ENCODE results near the gene SVIL.
A peak's percentile ranks its signal among the peaks of the same experiment; 100 is the strongest.

Gene SVIL

GRCh38 chr10:29409241-29410054 lies 225.3 kb downstream of the SVIL start:
- no peaks in the 10 kb centered on the region for H3K36me3 ChIP-seq
- no peak for TF ChIP-seq CTCF (IDR thresholded peaks at IDR 0.05)
- peak overlapping the region; percentile 65 for H3K27ac ChIP-seq
- H3K4me3 ChIP-seq (ENCODE audit: low read depth in 1 of 2, low read length in 1 of 2), result peak overlapping the region; percentile 66 to 72
- no peaks in the 10 kb centered on the region for H3K9me3 ChIP-seq
- H3K4me1 ChIP-seq (ENCODE audit: control insufficient read depth in 1 of 2, insufficient read depth in 1 of 2, low read depth in 1 of 2, low read length in 1 of 2), result peaks cover 10 to 15% of the 10 kb centered on the region in 2 experiments
- no peaks in the 10 kb centered on the region for H3K27me3 ChIP-seq

GRCh38 chr10:29408847-29409240 lies 225.9 kb downstream of the SVIL start:
- Histone ChIP-seq H3K4me3 (ENCODE audit: low read depth in 1 of 2, low read length in 1 of 2) (peak overlapping the region; percentile 66 to 72), H3K36me3 (no peaks in the 10 kb centered on the region), H3K4me1 (ENCODE audit: control insufficient read depth in 1 of 2, insufficient read depth in 1 of 2, low read depth in 1 of 2, low read length in 1 of 2) (peaks cover 10 to 15% of the 10 kb centered on the region in 2 experiments), H3K27me3 (no peaks in the 10 kb centered on the region), H3K9me3 (no peaks in the 10 kb centered on the region), H3K27ac (no peak overlapping the region)
- no peak for TF ChIP-seq CTCF (IDR thresholded peaks at IDR 0.05)
